ENCODE measurements around the gene NID2.

DNA sequence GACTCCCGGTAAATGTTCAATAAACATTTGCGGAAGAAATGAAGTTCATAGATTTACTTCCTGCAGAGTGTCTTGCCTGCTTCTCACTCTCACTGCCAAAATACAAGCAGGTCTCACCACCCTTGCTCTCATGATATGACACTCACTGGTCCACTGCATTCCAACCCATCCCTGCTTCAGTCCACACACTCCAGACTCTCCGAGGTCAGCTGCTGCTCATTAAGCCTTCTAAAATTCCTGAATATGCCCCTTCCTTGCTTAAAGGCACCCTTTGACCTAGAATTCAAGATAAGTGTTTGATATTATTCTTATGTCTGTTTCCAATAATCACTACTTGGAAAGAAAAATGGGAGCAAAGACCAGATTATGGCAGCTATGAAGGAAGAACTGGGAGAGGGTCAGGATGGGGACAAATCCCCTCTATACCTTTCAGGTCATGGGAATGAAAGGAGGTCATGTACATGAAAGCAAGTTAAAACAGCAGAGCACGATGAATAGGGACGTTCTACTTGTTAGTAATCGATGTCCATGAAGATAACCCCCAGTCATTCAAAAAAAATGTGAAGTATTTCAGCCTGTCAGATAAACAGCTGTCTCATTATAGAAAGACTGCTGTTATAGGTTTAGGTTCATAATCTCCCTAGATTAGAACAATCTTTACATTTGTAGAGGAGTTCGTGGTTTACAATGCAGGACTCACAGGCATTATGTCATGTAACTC lies 10.5 kb upstream of the NID2 start:
- TF ChIP-seq POLR2AphosphoS5 (IDR thresholded peaks at IDR 0.05; ENCODE audit: low read depth, low read length) (no peak), POLR2A (IDR thresholded peaks at IDR 0.05; ENCODE audit: low read depth, low read length) (no peak)

All from GM12891 (cell line).